AG09319 (cell line): ENCODE data around the gene ITGB2.

Source experiments
- DNase-seq: peaks from one replicate; pipeline ENCODE4 v3.0.0-alpha.2; 2010; ENCODE audit warnings: low read depth; ENCODE audit errors: extremely low read depth
- CTCF ChIP-seq: IDR thresholded peaks from 2 replicates; pipeline ENCODE4 v1.5.1; 2011; ENCODE audit warnings: low read depth, mild to moderate bottlenecking, inconsistent platforms, low read length, moderate library complexity

ITGB2 gene

GRCh38 chr21:44920694-44921604 is at the start of gene ITGB2:
Gene ITGB2 (minus strand): TSS chr21:44920899. CDS start chr21:44910782, 10,117 bp downstream.
- no peak for TF ChIP-seq CTCF
- no peak for DNase-seq

GRCh38 chr21:44969931-44970755 is 49.4 kb upstream of the ITGB2 start:
- no peak for TF ChIP-seq CTCF

GRCh38 chr21:44969066-44969670 is 48.5 kb upstream of the ITGB2 start:
- DNase-seq = no peak
- TF ChIP-seq CTCF = no peak

More at GRCh38 chr21:44969931-44970755, 49.4 kb upstream of the ITGB2 start:
- no peak for DNase-seq

GRCh38 chr21:44967082-44968047 is 46.7 kb upstream of the ITGB2 start:
- no peak for DNase-seq

GRCh38 chr21:44966135-44967081 is 45.7 kb upstream of the ITGB2 start:
- no peak for DNase-seq
- TF ChIP-seq CTCF = no peak

More at GRCh38 chr21:44967082-44968047, 46.7 kb upstream of the ITGB2 start:
- TF ChIP-seq CTCF = no peak
